Neural progenitor cell (in vitro differentiated cells): ENCODE measurements around the gene RSPO3. TPM values are rescaled to one million over a fixed set of nuclear protein-coding genes. Genes with fewer than 3 reads are reported as not detected.
"Not testable (repeated sequence)": the region's sequence is repeated elsewhere in the genome, so short reads cannot be mapped to it uniquely, and the experiment has no call there.

Experiments
- DNase-seq: peaks from one replicate; pipeline ENCODE4 v3.0.0-alpha.2; 2016; ENCODE audit warnings: low spot score
- H2AFZ ChIP-seq: fragments of 200-600 bp; sonication (generic); replicated peaks from 2 replicates; pipeline ENCODE4 v1.6.1; 2016; ENCODE audit warnings: antibody characterized with exemption
- H3F3A ChIP-seq: fragments of 200-600 bp; sonication (generic); 2 replicates; pipeline ENCODE4 v1.6.1; 2016; ENCODE audit warnings: antibody characterized with exemption, low read depth
- H3K27ac ChIP-seq: fragments of 200-600 bp; sonication (generic); 2 replicates; pipeline ENCODE4 v1.5.1; 2016; ENCODE audit warnings: mild to moderate bottlenecking
- H3K27me3 ChIP-seq: fragments of 200-600 bp; sonication (generic); 2 replicates; pipeline ENCODE4 v1.6.1; 2016; ENCODE audit warnings: mild to moderate bottlenecking, moderate library complexity
- H3K36me3 ChIP-seq: fragments of 200-600 bp; sonication (generic); 2 replicates; pipeline ENCODE4 v1.5.1; 2016
- H3K4me1 ChIP-seq: fragments of 200-600 bp; sonication (generic); 2 replicates; pipeline ENCODE4 v1.6.1; 2016; ENCODE audit warnings: mixed run types
- H3K4me2 ChIP-seq: fragments of 200-600 bp; sonication (generic); 2 replicates; pipeline ENCODE4 v1.6.1; 2016
- H3K4me3 ChIP-seq: fragments of 200-600 bp; sonication (generic); 2 replicates; pipeline ENCODE4 v1.5.1; 2016
- H3K79me2 ChIP-seq: fragments of 200-600 bp; sonication (generic); 2 replicates; pipeline ENCODE4 v1.6.1; 2016; ENCODE audit warnings: low read depth
- H3K9ac ChIP-seq: fragments of 200-600 bp; sonication (generic); 2 replicates; pipeline ENCODE4 v1.6.1; 2016
- H3K9me3 ChIP-seq: fragments of 200-600 bp; sonication (generic); 2 replicates; pipeline ENCODE4 v1.5.1; 2016; ENCODE audit warnings: low read depth
- H4K20me1 ChIP-seq: fragments of 200-600 bp; sonication (generic); 2 replicates; pipeline ENCODE4 v1.6.1; 2016; ENCODE audit warnings: low read depth
- H3K27ac Mint-ChIP-seq: 3 replicates; pipeline ENCODE4 v1.8.0; 2021; ENCODE audit warnings: mixed read lengths
- H3K27me3 Mint-ChIP-seq: 2 replicates; pipeline ENCODE4 v1.8.0; 2022; ENCODE audit warnings: low read depth, mild to moderate bottlenecking, inconsistent platforms, moderate library complexity, mixed read lengths; ENCODE audit not compliant: insufficient read depth
- H3K36me3 Mint-ChIP-seq: 3 replicates; pipeline ENCODE4 v1.8.0; 2021; ENCODE audit warnings: mixed read lengths
- H3K4me1 Mint-ChIP-seq: 3 replicates; pipeline ENCODE4 v1.8.0; 2021; ENCODE audit warnings: mixed read lengths
- H3K4me3 Mint-ChIP-seq: 3 replicates; pipeline ENCODE4 v1.8.0; 2021; ENCODE audit warnings: mild to moderate bottlenecking, moderate library complexity, mixed read lengths
- H3K9me3 Mint-ChIP-seq: 3 replicates; pipeline ENCODE4 v1.8.0; 2020; ENCODE audit warnings: mixed read lengths
- CTCF ChIP-seq: fragments of 200-600 bp; sonication (generic); IDR thresholded peaks from 2 replicates; pipeline ENCODE4 v1.5.1; 2017; ENCODE audit warnings: antibody characterized with exemption, mild to moderate bottlenecking
- EZH2 ChIP-seq: fragments of 200-600 bp; sonication (generic); IDR thresholded peaks from 2 replicates; pipeline ENCODE4 v1.6.1; 2017; ENCODE audit warnings: antibody characterized with exemption, mild to moderate bottlenecking, moderate library complexity
- EZH2phosphoT487 ChIP-seq: fragments of 200-600 bp; sonication (generic); IDR thresholded peaks from 2 replicates; pipeline ENCODE4 v1.6.1; 2017; ENCODE audit warnings: antibody characterized with exemption
- total RNA-seq: library from RNA; depleted of rRNA; stranded (reverse); fragments of >200 nt; gene quantifications from 2 replicates; pipeline ENCODE4 v1.2.3, GENCODE V29; 2015; ENCODE audit warnings: low replicate concordance

The RSPO3 gene
- total RNA-seq, 1 donor from 2014 or later = 2.4 TPM

- Histone ChIP-seq H3K9me3 (no peaks in the 10 kb centered on the region), H3K4me2 (no peak overlapping the region), H3K36me3 (no peaks in the 10 kb centered on the region), H2AFZ (peak overlapping the region; percentile 30), H3K4me3 (no peak overlapping the region), H3K9ac (no peak overlapping the region), H3K27me3 (no peaks in the 10 kb centered on the region), H3K27ac (no peak overlapping the region), H4K20me1 (no peaks in the 10 kb centered on the region), H3K79me2 (no peaks in the 10 kb centered on the region), H3K4me1 (peaks cover 7% of the 10 kb centered on the region), H3F3A (no peaks in the 10 kb centered on the region)
- H3K27me3 Mint-ChIP-seq = no peaks in the 10 kb centered on the region
- H3K4me1 Mint-ChIP-seq = no peaks in the 10 kb centered on the region
- H3K4me3 Mint-ChIP-seq = no peak overlapping the region
- DNase-seq = peak; percentile 16
- H3K27ac Mint-ChIP-seq = no peak overlapping the region
- H3K36me3 Mint-ChIP-seq = no peaks in the 10 kb centered on the region
- no peaks in the 10 kb centered on the region for H3K9me3 Mint-ChIP-seq
- TF ChIP-seq CTCF (no peak), EZH2 (no peak)
Measured at GRCh38 chr6:127090051-127090450, 28.4 kb upstream of the RSPO3 start.

- no peaks in the 10 kb centered on the region for H3K79me2 ChIP-seq
- no peak overlapping the region for H3K9ac ChIP-seq
- H3F3A ChIP-seq = no peaks in the 10 kb centered on the region
- Mint-ChIP-seq H3K27me3 (no peaks in the 10 kb centered on the region), H3K4me1 (no peaks in the 10 kb centered on the region), H3K36me3 (no peaks in the 10 kb centered on the region), H3K4me3 (no peak overlapping the region), H3K27ac (no peak overlapping the region), H3K9me3 (no peaks in the 10 kb centered on the region)
- no peaks in the 10 kb centered on the region for H3K9me3 ChIP-seq
- peaks cover 7% of the 10 kb centered on the region for H3K4me1 ChIP-seq
- DNase-seq = no peak
- H3K27me3 ChIP-seq = no peaks in the 10 kb centered on the region
- H3K27ac ChIP-seq = no peak overlapping the region
- no peak overlapping the region for H3K4me2 ChIP-seq
- TF ChIP-seq CTCF = no peak
- no peak for TF ChIP-seq EZH2
- no peak for TF ChIP-seq EZH2phosphoT487
- H3K36me3 ChIP-seq = no peaks in the 10 kb centered on the region
- no peak overlapping the region for H3K4me3 ChIP-seq
- no peak overlapping the region for H2AFZ ChIP-seq
- H4K20me1 ChIP-seq = no peaks in the 10 kb centered on the region
Measured at GRCh38 chr6:127092466-127092865, 26.0 kb upstream of the RSPO3 start.

GRCh38 chr6:127094791-127095190, 23.7 kb upstream of the RSPO3 start:
- Histone ChIP-seq H3K79me2 (no peaks in the 10 kb centered on the region), H3K36me3 (no peaks in the 10 kb centered on the region), H3K4me2 (no peak overlapping the region), H3K27ac (no peak overlapping the region), H4K20me1 (no peaks in the 10 kb centered on the region), H3K27me3 (no peaks in the 10 kb centered on the region), H3K9me3 (no peaks in the 10 kb centered on the region), H2AFZ (no peak overlapping the region), H3K4me1 (peaks cover 6% of the 10 kb centered on the region), H3K9ac (no peak overlapping the region), H3F3A (no peaks in the 10 kb centered on the region), H3K4me3 (no peak overlapping the region)
- H3K36me3 Mint-ChIP-seq = no peaks in the 10 kb centered on the region
- H3K4me1 Mint-ChIP-seq = no peaks in the 10 kb centered on the region
- TF ChIP-seq EZH2 (no peak), EZH2phosphoT487 (no peak), CTCF (no peak)
- DNase-seq = no peak
- no peak overlapping the region for H3K27ac Mint-ChIP-seq
- H3K27me3 Mint-ChIP-seq = no peaks in the 10 kb centered on the region
- no peaks in the 10 kb centered on the region for H3K9me3 Mint-ChIP-seq
- H3K4me3 Mint-ChIP-seq = no peak overlapping the region

GRCh38 chr6:127096167-127096566, 22.3 kb upstream of the RSPO3 start:
- Mint-ChIP-seq H3K9me3 (no peaks in the 10 kb centered on the region), H3K27ac (no peak overlapping the region), H3K36me3 (no peaks in the 10 kb centered on the region), H3K4me3 (no peak overlapping the region), H3K4me1 (no peaks in the 10 kb centered on the region), H3K27me3 (no peaks in the 10 kb centered on the region)
- H4K20me1 ChIP-seq = no peaks in the 10 kb centered on the region
- H3K4me2 ChIP-seq = no peak overlapping the region
- TF ChIP-seq CTCF (no peak), EZH2phosphoT487 (no peak), EZH2 (no peak)
- H3F3A ChIP-seq = no peaks in the 10 kb centered on the region
- no peak overlapping the region for H3K4me3 ChIP-seq
- DNase-seq = no peak
- no peaks in the 10 kb centered on the region for H3K36me3 ChIP-seq
- peak overlapping the region; percentile 59 for H2AFZ ChIP-seq
- no peaks in the 10 kb centered on the region for H3K79me2 ChIP-seq
- H3K9ac ChIP-seq = no peak overlapping the region
- H3K4me1 ChIP-seq = no peaks in the 10 kb centered on the region
- H3K9me3 ChIP-seq = no peaks in the 10 kb centered on the region
- H3K27ac ChIP-seq = no peak overlapping the region
- H3K27me3 ChIP-seq = no peaks in the 10 kb centered on the region

- not testable (repeated sequence) for H3K27ac ChIP-seq, H2AFZ ChIP-seq, H3K27me3 ChIP-seq, H3K4me1 Mint-ChIP-seq, H3K27ac Mint-ChIP-seq, H3K27me3 Mint-ChIP-seq, DNase-seq, H3K36me3 ChIP-seq, H3K9ac ChIP-seq, H3K36me3 Mint-ChIP-seq, H3F3A ChIP-seq, H3K4me2 ChIP-seq, H3K9me3 ChIP-seq, H4K20me1 ChIP-seq, H3K4me1 ChIP-seq, H3K4me3 Mint-ChIP-seq, H3K4me3 ChIP-seq, H3K9me3 Mint-ChIP-seq, H3K79me2 ChIP-seq
Measured at GRCh38 chr6:127097442-127097841, 21.0 kb upstream of the RSPO3 start.
